ENCODE results near the gene ST7L. TPM values are rescaled to one million over a fixed set of nuclear protein-coding genes. Genes with fewer than 3 reads are reported as not detected.
"Not testable (repeated sequence)": the region's sequence is repeated elsewhere in the genome, so short reads cannot be mapped to it uniquely, and the experiment has no call there.

The ST7L gene
- 12.2 and 13.5 TPM in 2 replicates for total RNA-seq

DNA sequence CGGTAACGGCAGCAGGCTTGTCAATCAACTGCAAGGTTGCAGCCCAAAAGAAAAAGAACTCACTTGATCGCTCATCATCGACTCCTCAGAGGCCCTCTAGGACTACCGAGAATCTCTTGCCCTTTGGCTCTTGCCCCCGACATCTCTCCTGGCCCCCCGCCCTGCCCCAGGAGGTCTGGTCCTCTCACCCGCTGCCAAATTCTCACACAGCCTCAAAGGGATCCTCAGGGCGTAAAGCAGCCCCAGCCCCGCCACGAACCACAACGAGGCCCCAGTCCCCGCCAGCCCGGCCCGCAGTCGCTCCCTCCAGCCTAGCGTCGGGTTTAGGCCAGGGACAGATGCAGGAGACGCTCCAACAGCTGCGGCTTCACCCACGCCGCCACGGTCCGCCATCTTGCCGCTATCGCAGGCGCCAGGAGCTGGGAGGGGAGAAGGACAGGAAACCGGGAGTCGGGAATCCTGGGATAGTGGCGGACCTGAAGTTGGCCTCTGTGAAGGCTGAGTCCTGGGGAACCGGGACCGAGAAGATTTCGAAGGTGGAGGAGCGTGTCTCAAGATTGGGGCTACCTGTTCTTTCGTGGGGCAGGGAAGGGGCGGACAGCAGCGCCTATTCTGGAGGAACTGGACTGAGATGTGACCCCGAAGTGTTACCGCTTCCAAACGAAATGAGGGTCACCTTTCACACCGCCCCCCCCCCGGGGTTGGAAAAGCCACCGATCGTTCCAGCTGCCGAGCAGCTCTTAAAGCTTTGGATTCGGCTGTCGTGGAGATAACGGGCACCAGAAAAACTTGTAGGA is at the start of gene ST7L:
Gene ST7L (minus strand): TSS at position 421 of the 797 bp plus-strand sequence. CDS start 28 bp downstream, at position 393.
- peak; percentile 52 for DNase-seq (ENCODE audit: low spot score)
- no peaks in the 10 kb centered on the region for H3K9me3 Mint-ChIP-seq

DNA sequence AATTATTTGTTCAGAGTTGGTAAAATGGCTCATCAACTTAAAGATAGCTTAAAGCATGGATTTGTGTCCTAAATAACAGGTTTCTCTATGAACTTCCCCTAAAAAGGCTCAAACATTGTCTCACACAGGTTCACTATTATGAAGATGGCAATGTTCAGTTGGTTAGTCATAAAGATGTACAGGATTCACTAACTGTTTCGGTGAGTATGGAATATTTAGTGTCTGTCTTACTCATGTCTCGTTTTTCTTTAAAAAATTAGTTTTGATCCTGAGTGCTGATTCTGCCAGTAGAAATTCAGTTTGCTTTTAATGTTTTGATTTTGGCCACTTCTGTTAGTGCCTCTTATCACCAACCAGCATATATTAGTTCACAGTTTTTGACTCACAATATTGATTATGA is 48.0 kb upstream of the ST7L start:
- no peak for DNase-seq (ENCODE audit: low spot score)
- no peak overlapping the region for H3K4me3 Mint-ChIP-seq
- peak overlapping the region; percentile 76 for H3K27ac Mint-ChIP-seq
- H3K36me3 Mint-ChIP-seq (ENCODE audit: low read depth) = peaks cover 66% of the 10 kb centered on the region
- H3K27me3 Mint-ChIP-seq (ENCODE audit: insufficient read depth) = no peaks in the 10 kb centered on the region
- intact Hi-C loops (cut with micrococcal nuclease) = loop anchor here (2.0 kb wide), 2 partner anchors 16 to 38 kb away; no protein-coding TSS in a partner anchor
- H3K4me1 Mint-ChIP-seq (ENCODE audit: low read depth) = peaks cover 28% of the 10 kb centered on the region
- H3K9me3 Mint-ChIP-seq = no peaks in the 10 kb centered on the region

More for the DNA sequence above, at the start of gene ST7L:
- intact Hi-C loops (cut with micrococcal nuclease) = loop anchor here (1.0 to 5.0 kb wide), 7 partner anchors 55 to 1313 kb away; partner anchors contain the start of genes LRIG2, MOV10, PHTF1 and PPM1J
- Mint-ChIP-seq H3K27me3 (ENCODE audit: insufficient read depth) (no peaks in the 10 kb centered on the region), H3K36me3 (ENCODE audit: low read depth) (peaks cover 17% of the 10 kb centered on the region), H3K4me1 (ENCODE audit: low read depth) (peaks cover 40% of the 10 kb centered on the region), H3K4me3 (peak within 1 kb of the TSS; percentile 98), H3K27ac (peak within 1 kb of the TSS; percentile 98)

DNA sequence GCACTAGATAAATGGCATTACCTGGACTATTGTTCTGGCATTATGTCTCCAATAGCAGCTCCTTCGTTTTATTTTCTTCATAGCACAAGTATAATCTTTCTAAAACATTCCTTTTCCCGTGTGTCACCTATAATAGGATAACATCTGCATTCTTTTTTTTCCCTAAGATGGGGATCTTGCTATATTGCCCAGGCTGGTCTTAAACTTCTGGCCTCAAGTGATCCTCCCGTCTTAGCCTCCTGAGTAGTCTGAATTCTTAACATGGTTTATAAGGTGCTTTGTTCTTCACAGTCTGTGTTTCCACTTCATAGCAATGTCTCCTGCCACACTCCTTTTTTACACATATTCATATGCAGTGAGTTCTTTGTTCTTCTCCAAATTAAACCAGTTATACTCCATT is 46.9 kb upstream of the ST7L start:
- H3K9me3 Mint-ChIP-seq = no peaks in the 10 kb centered on the region
- H3K27me3 Mint-ChIP-seq (ENCODE audit: insufficient read depth) = no peaks in the 10 kb centered on the region
- no peak for DNase-seq (ENCODE audit: low spot score)
- no peak overlapping the region for H3K27ac Mint-ChIP-seq
- peaks cover 63% of the 10 kb centered on the region for H3K36me3 Mint-ChIP-seq (ENCODE audit: low read depth)
- H3K4me3 Mint-ChIP-seq = no peak overlapping the region
- intact Hi-C loops (cut with micrococcal nuclease) = loop anchor here (2.0 kb wide), 2 partner anchors 15 to 39 kb away; no protein-coding TSS in a partner anchor
- H3K4me1 Mint-ChIP-seq (ENCODE audit: low read depth) = peaks cover 28% of the 10 kb centered on the region

- no peaks in the 10 kb centered on the region for H3K9me3 Mint-ChIP-seq
- H3K4me3 Mint-ChIP-seq = no peak overlapping the region
- H3K4me1 Mint-ChIP-seq (ENCODE audit: low read depth) = peaks cover 15% of the 10 kb centered on the region
- no peak for DNase-seq (ENCODE audit: low spot score)
- intact Hi-C loops (cut with micrococcal nuclease) = loop anchor here (1.0 to 2.0 kb wide), 2 partner anchors 9 to 16 kb away; no protein-coding TSS in a partner anchor
- peaks cover 43% of the 10 kb centered on the region for H3K36me3 Mint-ChIP-seq (ENCODE audit: low read depth)
- no peaks in the 10 kb centered on the region for H3K27me3 Mint-ChIP-seq (ENCODE audit: insufficient read depth)
- H3K27ac Mint-ChIP-seq = peak overlapping the region; percentile 13
Measured at GRCh38 chr1:112651205-112651604, 32.3 kb upstream of the ST7L start.

- H3K4me1 Mint-ChIP-seq (ENCODE audit: low read depth) = peaks cover 19% of the 10 kb centered on the region
Measured at GRCh38 chr1:112646225-112646624, 27.3 kb upstream of the ST7L start.

DNA sequence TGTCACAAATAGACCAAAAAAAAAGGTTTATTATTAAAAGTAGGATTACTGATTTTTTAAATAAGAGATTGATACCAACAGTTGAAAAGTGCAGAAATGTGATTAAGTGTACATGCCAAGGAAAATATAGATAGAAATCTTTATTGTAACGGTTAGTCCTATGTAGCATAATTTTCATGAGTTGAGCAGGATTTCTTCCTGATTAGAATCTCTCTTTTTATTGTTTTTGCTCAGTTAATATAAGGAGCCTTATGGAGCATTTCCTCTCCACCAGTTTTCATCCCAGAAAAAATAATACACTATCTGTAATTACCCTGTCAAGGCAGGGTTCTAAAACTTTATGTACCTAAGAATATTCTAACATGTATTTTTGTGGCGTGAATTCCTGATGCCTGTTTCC is 24.1 kb upstream of the ST7L start:
- H3K36me3 Mint-ChIP-seq (ENCODE audit: low read depth) = peaks cover 23% of the 10 kb centered on the region
- intact Hi-C loops (cut with micrococcal nuclease) = no loop called here
- H3K4me1 Mint-ChIP-seq (ENCODE audit: low read depth) = peaks cover 16% of the 10 kb centered on the region
- H3K27me3 Mint-ChIP-seq (ENCODE audit: insufficient read depth) = no peaks in the 10 kb centered on the region
- DNase-seq (ENCODE audit: low spot score) = no peak
- H3K9me3 Mint-ChIP-seq = no peaks in the 10 kb centered on the region
- no peak overlapping the region for H3K27ac Mint-ChIP-seq
- H3K4me3 Mint-ChIP-seq = no peak overlapping the region

More at GRCh38 chr1:112646225-112646624, 27.3 kb upstream of the ST7L start:
- H3K27me3 Mint-ChIP-seq (ENCODE audit: insufficient read depth) = no peaks in the 10 kb centered on the region
- H3K9me3 Mint-ChIP-seq = no peaks in the 10 kb centered on the region
- no peak overlapping the region for H3K27ac Mint-ChIP-seq
- no peak overlapping the region for H3K4me3 Mint-ChIP-seq
- intact Hi-C loops (cut with micrococcal nuclease) = loop anchor here (2.0 kb wide), 1 partner anchor 13 kb away; no protein-coding TSS in a partner anchor
- DNase-seq (ENCODE audit: low spot score) = no peak
- peaks cover 45% of the 10 kb centered on the region for H3K36me3 Mint-ChIP-seq (ENCODE audit: low read depth)

DNA sequence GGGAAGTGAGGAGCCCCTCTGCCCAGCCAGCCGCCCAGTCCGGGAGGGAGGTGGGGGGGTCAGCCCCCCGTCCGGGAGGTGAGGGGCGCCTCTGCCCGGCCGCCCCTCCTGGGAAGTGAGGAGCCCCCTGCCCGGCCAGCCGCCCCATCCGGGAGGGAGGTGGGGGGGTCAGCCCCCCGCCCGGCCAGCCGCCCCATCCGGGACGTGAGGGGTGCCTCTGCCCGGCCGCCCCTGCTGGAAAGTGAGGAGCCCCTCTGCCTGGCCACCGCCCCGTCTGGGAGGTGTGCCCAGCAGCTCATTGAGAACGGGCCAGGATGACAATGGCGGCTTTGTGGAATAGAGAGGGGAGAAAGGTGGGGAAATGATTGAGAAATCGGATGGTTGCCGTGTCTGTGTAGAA is 21.5 kb upstream of the ST7L start:
- DNase-seq (ENCODE audit: low spot score); intact Hi-C loops (cut with micrococcal nuclease); H3K27me3 Mint-ChIP-seq (ENCODE audit: insufficient read depth); H3K27ac Mint-ChIP-seq; H3K9me3 Mint-ChIP-seq; H3K4me3 Mint-ChIP-seq: not testable (repeated sequence)
- peaks cover 31% of the 10 kb centered on the region for H3K4me1 Mint-ChIP-seq (ENCODE audit: low read depth)
- H3K36me3 Mint-ChIP-seq (ENCODE audit: low read depth) = peaks cover 14% of the 10 kb centered on the region

DNA sequence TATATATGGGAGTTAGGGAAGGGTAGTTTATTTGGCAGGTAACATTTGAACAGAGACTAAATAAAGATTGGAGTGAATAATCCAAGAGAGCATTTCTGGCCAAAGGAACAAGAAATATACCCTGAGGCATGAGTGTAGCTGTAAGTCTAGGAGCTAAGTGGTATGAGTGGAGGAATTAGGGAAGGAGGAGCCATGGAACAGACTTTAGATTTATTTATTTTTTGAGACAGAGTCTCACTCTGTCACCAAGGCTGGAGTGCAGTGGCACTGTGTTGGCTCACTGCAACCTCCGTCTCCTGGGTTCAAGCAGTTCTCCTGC is 19.1 kb upstream of the ST7L start:
- Mint-ChIP-seq H3K27ac (no peak overlapping the region), H3K9me3 (no peaks in the 10 kb centered on the region), H3K4me3 (no peak overlapping the region), H3K27me3 (ENCODE audit: insufficient read depth) (no peaks in the 10 kb centered on the region), H3K4me1 (ENCODE audit: low read depth) (peaks cover 43% of the 10 kb centered on the region), H3K36me3 (ENCODE audit: low read depth) (peaks cover 20% of the 10 kb centered on the region)
- no peak for DNase-seq (ENCODE audit: low spot score)
- intact Hi-C loops (cut with micrococcal nuclease) = no loop called here

- Mint-ChIP-seq H3K4me3 (no peak overlapping the region), H3K4me1 (ENCODE audit: low read depth) (peaks cover 48% of the 10 kb centered on the region), H3K27ac (peak overlapping the region; percentile 46), H3K9me3 (no peaks in the 10 kb centered on the region), H3K27me3 (ENCODE audit: insufficient read depth) (no peaks in the 10 kb centered on the region), H3K36me3 (ENCODE audit: low read depth) (peaks cover 21% of the 10 kb centered on the region)
- DNase-seq (ENCODE audit: low spot score) = no peak
- intact Hi-C loops (cut with micrococcal nuclease) = no loop called here
Measured at GRCh38 chr1:112637254-112638109, 18.5 kb upstream of the ST7L start.

GRCh38 chr1:112636597-112637253 is 17.8 kb upstream of the ST7L start:
- Mint-ChIP-seq H3K4me3 (no peak overlapping the region), H3K27me3 (ENCODE audit: insufficient read depth) (no peaks in the 10 kb centered on the region), H3K4me1 (ENCODE audit: low read depth) (peaks cover 55% of the 10 kb centered on the region), H3K36me3 (ENCODE audit: low read depth) (peaks cover 20% of the 10 kb centered on the region), H3K9me3 (no peaks in the 10 kb centered on the region), H3K27ac (no peak overlapping the region)
- intact Hi-C loops (cut with micrococcal nuclease) = loop anchor here (1.0 kb wide), 1 partner anchor 14 kb away; no protein-coding TSS in a partner anchor
- DNase-seq (ENCODE audit: low spot score) = no peak

DNA sequence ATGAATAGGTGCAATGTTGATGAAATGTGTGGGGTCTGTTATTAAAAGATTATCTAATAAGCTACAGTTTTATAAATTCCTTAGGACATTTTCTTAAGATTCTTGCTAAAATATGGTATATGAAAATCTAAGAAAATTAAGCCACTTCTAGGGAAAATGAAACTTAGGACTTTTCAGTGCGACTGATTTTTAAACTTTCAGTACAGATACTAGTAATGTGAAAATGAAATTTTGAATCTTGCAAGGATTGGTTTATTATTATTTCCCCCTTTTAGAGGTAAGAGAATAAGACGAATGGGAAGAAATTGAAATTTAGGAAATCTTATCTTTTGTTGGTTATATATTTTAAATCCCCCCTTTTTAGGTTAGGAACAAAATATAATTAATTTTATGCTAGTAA is 17.1 kb upstream of the ST7L start:
- no peaks in the 10 kb centered on the region for H3K9me3 Mint-ChIP-seq
- intact Hi-C loops (cut with micrococcal nuclease) = loop anchor here (1.0 kb wide), 1 partner anchor 14 kb away; no protein-coding TSS in a partner anchor

GRCh38 chr1:112634367-112634766 is 15.4 kb upstream of the ST7L start:
- Mint-ChIP-seq H3K36me3 (ENCODE audit: low read depth) (peaks cover 36% of the 10 kb centered on the region), H3K4me3 (no peak overlapping the region), H3K9me3 (no peaks in the 10 kb centered on the region), H3K27me3 (ENCODE audit: insufficient read depth) (no peaks in the 10 kb centered on the region), H3K27ac (no peak overlapping the region), H3K4me1 (ENCODE audit: low read depth) (peaks cover 74% of the 10 kb centered on the region)
- DNase-seq (ENCODE audit: low spot score) = no peak
- intact Hi-C loops (cut with micrococcal nuclease) = no loop called here

More for the DNA sequence above, 17.1 kb upstream of the ST7L start:
- Mint-ChIP-seq H3K36me3 (ENCODE audit: low read depth) (peaks cover 27% of the 10 kb centered on the region), H3K4me1 (ENCODE audit: low read depth) (peaks cover 62% of the 10 kb centered on the region), H3K4me3 (no peak overlapping the region), H3K27ac (peak overlapping the region; percentile 40), H3K27me3 (ENCODE audit: insufficient read depth) (no peaks in the 10 kb centered on the region)
- DNase-seq (ENCODE audit: low spot score) = no peak

All from activated T-helper 1 cell treated with anti-CD3 and anti-CD28 coated beads, Interleukin-12 subunit alpha, Interleukin-12 subunit beta, Interleukin-2, Interleukin-4 antibody, amounts not matched to agents 30 ng/mL and 10 ng/mL and 1 ng/mL, durations not matched to agents 14 hours and 24 hours and 36 hours (primary cell).